Dendritic cell treated with granulocyte-macrophage colony-stimulating factor and Interleukin-4, amounts not matched to agents 40 ng/mL and 50 ng/mL, for 4 days (primary cell): Measurements from ENCODE around the gene TRIM36.

Experiments used
- H3K27ac Mint-ChIP-seq: one replicate; pipeline ENCODE4 v1.8.0; 2022; ENCODE audit warnings: mild to moderate bottlenecking, mixed read lengths
- H3K27me3 Mint-ChIP-seq: one replicate; pipeline ENCODE4 v1.8.0; 2022; ENCODE audit warnings: mild to moderate bottlenecking, mixed read lengths
- H3K36me3 Mint-ChIP-seq: one replicate; pipeline ENCODE4 v1.8.0; 2022; ENCODE audit warnings: low read depth, mixed read lengths
- H3K4me1 Mint-ChIP-seq: one replicate; pipeline ENCODE4 v1.8.0; 2022; ENCODE audit warnings: low read depth, mixed read lengths
- H3K4me3 Mint-ChIP-seq: one replicate; pipeline ENCODE4 v1.8.0; 2022; ENCODE audit warnings: mild to moderate bottlenecking, moderate library complexity, mixed read lengths
- H3K9me3 Mint-ChIP-seq: one replicate; pipeline ENCODE4 v1.8.0; 2022; ENCODE audit warnings: mixed read lengths
- intact Hi-C: fragments of 100-400 bp; cut with micrococcal nuclease; formaldehyde crosslinking; loops from one replicate; pipeline ENCODE4 v1.15.0; 2022

The TRIM36 gene

GRCh38 chr5:115169487-115170133, at the start of gene TRIM36:
Gene TRIM36, minus strand, starts transcription at chr5:115169908. Its CDS starts 274 bp downstream, at chr5:115169634.
- Mint-ChIP-seq H3K27ac (peak within 1 kb of the TSS; percentile 96), H3K36me3 (peaks cover 53% of the 10 kb centered on the region), H3K4me3 (peak within 1 kb of the TSS; percentile 95), H3K27me3 (peaks cover 46% of the 10 kb centered on the region), H3K9me3 (peaks cover 27% of the 10 kb centered on the region), H3K4me1 (peaks cover 51% of the 10 kb centered on the region)
- intact Hi-C loops = loop anchor here (1.0 to 5.0 kb wide), 3 partner anchors 9 to 72 kb away; no protein-coding TSS in a partner anchor

GRCh38 chr5:115214541-115214940, 44.8 kb upstream of the TRIM36 start:
- peaks cover 50% of the 10 kb centered on the region for H3K36me3 Mint-ChIP-seq
- H3K27ac Mint-ChIP-seq = no peak overlapping the region
- H3K27me3 Mint-ChIP-seq = no peaks in the 10 kb centered on the region
- intact Hi-C loops = no loop called here
- H3K4me1 Mint-ChIP-seq = peaks cover 13% of the 10 kb centered on the region
- H3K4me3 Mint-ChIP-seq = no peak overlapping the region
- H3K9me3 Mint-ChIP-seq = no peaks in the 10 kb centered on the region

- Mint-ChIP-seq H3K36me3 (peaks cover 18% of the 10 kb centered on the region), H3K27me3 (no peaks in the 10 kb centered on the region), H3K27ac (peak overlapping the region; percentile 82), H3K4me1 (peaks cover 22% of the 10 kb centered on the region), H3K4me3 (peak overlapping the region; percentile 55), H3K9me3 (no peaks in the 10 kb centered on the region)
- intact Hi-C loops = loop anchor here (1.0 kb wide), 1 partner anchor 40 kb away; the partner anchor contains the start of gene TRIM36
Observed at GRCh38 chr5:115209279-115209678, 39.6 kb upstream of the TRIM36 start.

- Mint-ChIP-seq H3K4me1 (peaks cover 17% of the 10 kb centered on the region), H3K4me3 (no peak overlapping the region), H3K9me3 (no peaks in the 10 kb centered on the region), H3K27ac (peak overlapping the region; percentile 7), H3K27me3 (peaks cover 1% of the 10 kb centered on the region), H3K36me3 (peaks cover 6% of the 10 kb centered on the region)
- intact Hi-C loops = no loop called here
Observed at GRCh38 chr5:115202952-115203351, 33.2 kb upstream of the TRIM36 start.

GRCh38 chr5:115196161-115196560, 26.5 kb upstream of the TRIM36 start:
- no peaks in the 10 kb centered on the region for H3K36me3 Mint-ChIP-seq
- H3K27me3 Mint-ChIP-seq = peaks cover 20% of the 10 kb centered on the region
- no peaks in the 10 kb centered on the region for H3K4me1 Mint-ChIP-seq
- intact Hi-C loops = no loop called here
- H3K9me3 Mint-ChIP-seq = no peaks in the 10 kb centered on the region
- no peak overlapping the region for H3K4me3 Mint-ChIP-seq
- no peak overlapping the region for H3K27ac Mint-ChIP-seq

- Mint-ChIP-seq H3K4me3 (no peak overlapping the region), H3K36me3 (no peaks in the 10 kb centered on the region), H3K27ac (no peak overlapping the region), H3K4me1 (no peaks in the 10 kb centered on the region), H3K27me3 (peaks cover 27% of the 10 kb centered on the region), H3K9me3 (no peaks in the 10 kb centered on the region)
- intact Hi-C loops = no loop called here
Observed at GRCh38 chr5:115194676-115195075, 25.0 kb upstream of the TRIM36 start.

GRCh38 chr5:115193295-115193694, 23.6 kb upstream of the TRIM36 start:
- intact Hi-C loops = no loop called here
- H3K27ac Mint-ChIP-seq = no peak overlapping the region
- H3K4me3 Mint-ChIP-seq = no peak overlapping the region
- no peaks in the 10 kb centered on the region for H3K9me3 Mint-ChIP-seq
- H3K36me3 Mint-ChIP-seq = no peaks in the 10 kb centered on the region
- H3K27me3 Mint-ChIP-seq = peaks cover 32% of the 10 kb centered on the region
- no peaks in the 10 kb centered on the region for H3K4me1 Mint-ChIP-seq

- Mint-ChIP-seq H3K9me3 (no peaks in the 10 kb centered on the region), H3K4me3 (no peak overlapping the region), H3K27me3 (peaks cover 36% of the 10 kb centered on the region), H3K4me1 (no peaks in the 10 kb centered on the region), H3K36me3 (no peaks in the 10 kb centered on the region), H3K27ac (no peak overlapping the region)
- intact Hi-C loops = no loop called here
Observed at GRCh38 chr5:115192098-115192497, 22.4 kb upstream of the TRIM36 start.

GRCh38 chr5:115191474-115192031, 21.8 kb upstream of the TRIM36 start:
- no peak overlapping the region for H3K4me3 Mint-ChIP-seq
- no peaks in the 10 kb centered on the region for H3K4me1 Mint-ChIP-seq
- intact Hi-C loops = no loop called here
- H3K27ac Mint-ChIP-seq = no peak overlapping the region
- H3K36me3 Mint-ChIP-seq = no peaks in the 10 kb centered on the region
- H3K27me3 Mint-ChIP-seq = peaks cover 38% of the 10 kb centered on the region
- no peaks in the 10 kb centered on the region for H3K9me3 Mint-ChIP-seq

GRCh38 chr5:115190388-115190787, 20.7 kb upstream of the TRIM36 start:
- Mint-ChIP-seq H3K27me3 (peaks cover 43% of the 10 kb centered on the region), H3K9me3 (no peaks in the 10 kb centered on the region), H3K36me3 (no peaks in the 10 kb centered on the region), H3K27ac (no peak overlapping the region), H3K4me1 (no peaks in the 10 kb centered on the region), H3K4me3 (no peak overlapping the region)
- intact Hi-C loops = no loop called here

- no peaks in the 10 kb centered on the region for H3K9me3 Mint-ChIP-seq
- H3K36me3 Mint-ChIP-seq = no peaks in the 10 kb centered on the region
- H3K27ac Mint-ChIP-seq = no peak overlapping the region
- H3K4me3 Mint-ChIP-seq = no peak overlapping the region
- peaks cover 45% of the 10 kb centered on the region for H3K27me3 Mint-ChIP-seq
- intact Hi-C loops = no loop called here
- H3K4me1 Mint-ChIP-seq = no peaks in the 10 kb centered on the region
Observed at GRCh38 chr5:115189866-115190265, 20.2 kb upstream of the TRIM36 start.

- Mint-ChIP-seq H3K9me3 (no peaks in the 10 kb centered on the region), H3K27me3 (peaks cover 57% of the 10 kb centered on the region), H3K4me3 (no peak overlapping the region), H3K4me1 (no peaks in the 10 kb centered on the region), H3K36me3 (no peaks in the 10 kb centered on the region), H3K27ac (no peak overlapping the region)
- intact Hi-C loops = no loop called here
Observed at GRCh38 chr5:115186794-115187193, 17.1 kb upstream of the TRIM36 start.

GRCh38 chr5:115184770-115185169, 15.1 kb upstream of the TRIM36 start:
- no peak overlapping the region for H3K27ac Mint-ChIP-seq
- peaks cover 63% of the 10 kb centered on the region for H3K27me3 Mint-ChIP-seq
- H3K9me3 Mint-ChIP-seq = no peaks in the 10 kb centered on the region
- no peaks in the 10 kb centered on the region for H3K36me3 Mint-ChIP-seq
- H3K4me1 Mint-ChIP-seq = peaks cover 9% of the 10 kb centered on the region
- H3K4me3 Mint-ChIP-seq = no peak overlapping the region
- intact Hi-C loops = no loop called here

GRCh38 chr5:115181757-115182156, 12.0 kb upstream of the TRIM36 start:
- intact Hi-C loops = no loop called here
- Mint-ChIP-seq H3K4me1 (peaks cover 20% of the 10 kb centered on the region), H3K27me3 (peaks cover 80% of the 10 kb centered on the region), H3K9me3 (no peaks in the 10 kb centered on the region), H3K36me3 (no peaks in the 10 kb centered on the region), H3K27ac (no peak overlapping the region), H3K4me3 (no peak overlapping the region)
